IPS DF 4.7 (cell line): Measurements from ENCODE around the gene OR52A1.
"Not testable (repeated sequence)": the region's sequence is repeated elsewhere in the genome, so short reads cannot be mapped to it uniquely, and the experiment has no call there.

ENCODE experiments used
- DNase-seq: peaks from one replicate; pipeline ENCODE4 v3.0.0-alpha.2; 2013; ENCODE audit warnings: low spot score; ENCODE audit errors: extremely low read depth

OR52A1 gene

GRCh38 chr11:5154657-5155056, at the start of gene OR52A1:
Gene OR52A1 (minus strand): TSS chr11:5154757. CDS start chr11:5152369, 2,388 bp downstream.
- no peak for DNase-seq

GRCh38 chr11:5203366-5203765, 48.8 kb upstream of the OR52A1 start:
- no peak for DNase-seq

GRCh38 chr11:5200582-5200981, 46.0 kb upstream of the OR52A1 start, which contains the start of gene OR51V1:
Gene OR51V1 (minus strand): TSS chr11:5200682. CDS start chr11:5200682, 0 bp downstream.
- DNase-seq = no peak

- no peak for DNase-seq
Measured at GRCh38 chr11:5198285-5198684, 43.7 kb upstream of the OR52A1 start.

GRCh38 chr11:5197536-5197935, 43.0 kb upstream of the OR52A1 start:
- DNase-seq = no peak

GRCh38 chr11:5196731-5197130, 42.2 kb upstream of the OR52A1 start:
- DNase-seq = no peak

- DNase-seq = no peak
Measured at GRCh38 chr11:5196067-5196466, 41.5 kb upstream of the OR52A1 start.

GRCh38 chr11:5192738-5193137, 38.2 kb upstream of the OR52A1 start:
- no peak for DNase-seq

GRCh38 chr11:5188201-5188600, 33.6 kb upstream of the OR52A1 start:
- DNase-seq = no peak

- no peak for DNase-seq
Measured at GRCh38 chr11:5178046-5178837, 23.7 kb upstream of the OR52A1 start.

GRCh38 chr11:5174934-5175333, 20.4 kb upstream of the OR52A1 start:
- DNase-seq = no peak

- no peak for DNase-seq
Measured at GRCh38 chr11:5171856-5172255, 17.3 kb upstream of the OR52A1 start.

GRCh38 chr11:5165898-5166297, 11.3 kb upstream of the OR52A1 start:
- not testable (repeated sequence) for DNase-seq

- DNase-seq = not testable (repeated sequence)
Measured at GRCh38 chr11:5164807-5165206, 10.2 kb upstream of the OR52A1 start.

- DNase-seq = not testable (repeated sequence)
Measured at GRCh38 chr11:5161045-5161444, 6.5 kb upstream of the OR52A1 start.

GRCh38 chr11:5160217-5160616, 5.7 kb upstream of the OR52A1 start:
- not testable (repeated sequence) for DNase-seq

GRCh38 chr11:5159806-5160205, 5.2 kb upstream of the OR52A1 start:
- DNase-seq = no peak

GRCh38 chr11:5153574-5154431, 754 bp downstream of the OR52A1 start:
- no peak for DNase-seq

- no peak for DNase-seq
Measured at GRCh38 chr11:5151713-5152153, 2.8 kb downstream of the OR52A1 start.

- not testable (repeated sequence) for DNase-seq
Measured at GRCh38 chr11:5144206-5144605, 10.4 kb downstream of the OR52A1 start.

GRCh38 chr11:5137996-5138395, 16.6 kb downstream of the OR52A1 start, which contains the start of gene OR52A5:
Gene OR52A5 (minus strand): TSS chr11:5138356. CDS start chr11:5132642, 5,714 bp downstream.
- no peak for DNase-seq

GRCh38 chr11:5137014-5137413, 17.5 kb downstream of the OR52A1 start:
- DNase-seq = no peak
